Raji (cell line): Measurements from ENCODE around the gene SORL1-AS1.

Source experiments
- POLR2A ChIP-seq: IDR thresholded peaks from 2 replicates; pipeline ENCODE4 v1.6.1; 2011; ENCODE audit warnings: low read depth, low read length, control low read depth; ENCODE audit not compliant: insufficient read depth

The SORL1-AS1 gene

GRCh38 chr11:121481484-121482230, 28.9 kb upstream of the SORL1-AS1 start:
- 0 out of 2 replicates have a peak, but pooled peaks have one; percentile 19 for TF ChIP-seq POLR2A

- no peak for TF ChIP-seq POLR2A
Measured at GRCh38 chr11:121479698-121480238, 27.0 kb upstream of the SORL1-AS1 start.

DNA sequence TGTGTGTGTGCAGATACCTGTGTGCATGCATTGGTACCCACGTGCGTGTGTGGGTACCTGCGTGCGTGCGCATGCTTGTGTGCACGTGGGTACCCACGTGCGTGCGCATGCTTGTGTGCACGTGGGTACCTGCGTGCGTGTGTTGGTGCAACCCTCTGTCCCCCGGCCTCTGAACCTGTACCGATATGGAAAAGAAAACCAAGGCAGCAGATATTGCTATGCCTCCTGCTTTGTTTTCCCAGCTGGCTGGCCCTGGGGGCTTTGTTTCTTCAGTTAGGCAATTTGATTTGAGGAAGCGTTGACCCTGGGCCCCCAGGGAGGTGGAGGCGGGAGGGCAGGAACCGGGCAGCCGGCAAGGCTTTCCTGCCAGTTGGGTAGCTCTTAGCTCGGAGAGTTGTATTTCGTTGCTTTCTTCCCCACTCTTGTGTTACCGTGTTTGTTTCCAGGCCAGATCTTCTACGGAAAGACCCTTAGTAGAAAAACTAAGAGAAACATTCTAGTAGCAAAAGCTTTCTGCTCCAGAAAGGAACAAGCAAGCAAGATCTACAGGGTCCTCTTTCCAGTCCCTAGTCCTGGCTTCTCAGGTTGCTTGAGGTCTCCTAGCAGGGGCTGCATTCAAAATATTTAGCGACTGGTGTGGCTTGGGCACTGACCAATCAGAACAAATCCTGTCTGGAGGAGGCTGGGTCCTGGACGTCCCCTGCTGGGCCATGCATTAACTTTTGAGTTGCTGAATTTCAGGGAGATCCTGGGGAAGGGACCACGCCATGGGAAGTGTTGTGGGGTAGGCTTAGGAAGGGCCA, 26.3 kb upstream of the SORL1-AS1 start:
- no peak for TF ChIP-seq POLR2A

DNA sequence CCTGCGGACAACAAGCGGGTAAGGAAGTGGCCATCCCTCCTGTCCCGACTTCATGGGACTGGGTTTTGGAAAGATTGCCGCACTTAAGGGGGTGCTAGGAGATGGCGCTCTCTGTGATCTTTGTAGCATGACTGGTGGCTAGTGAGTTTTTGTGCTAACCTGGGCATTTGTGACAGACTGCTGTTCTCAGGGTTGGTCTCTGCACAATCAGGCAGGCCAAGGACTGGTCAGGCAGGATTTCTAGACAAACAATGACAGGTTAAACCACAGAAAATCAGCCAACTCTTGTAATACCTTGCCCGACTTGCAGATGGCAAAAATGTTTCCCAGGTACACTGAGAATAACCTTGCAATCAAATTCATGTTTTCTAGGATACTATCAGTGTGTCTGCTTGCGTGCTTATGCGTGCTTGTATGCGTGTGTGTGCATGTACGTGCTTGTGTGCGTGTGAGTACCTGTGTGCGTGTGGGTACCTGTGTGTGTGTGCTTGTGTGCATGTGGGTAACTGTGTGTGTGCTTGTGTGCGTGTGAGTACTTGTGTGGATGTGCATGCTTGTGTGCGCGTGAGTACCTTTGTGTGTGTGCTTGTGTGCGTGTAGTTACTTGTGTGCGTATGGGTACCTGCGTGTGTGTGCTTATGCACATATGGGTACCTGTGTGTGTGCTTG, 25.6 kb upstream of the SORL1-AS1 start:
- TF ChIP-seq POLR2A = no peak

DNA sequence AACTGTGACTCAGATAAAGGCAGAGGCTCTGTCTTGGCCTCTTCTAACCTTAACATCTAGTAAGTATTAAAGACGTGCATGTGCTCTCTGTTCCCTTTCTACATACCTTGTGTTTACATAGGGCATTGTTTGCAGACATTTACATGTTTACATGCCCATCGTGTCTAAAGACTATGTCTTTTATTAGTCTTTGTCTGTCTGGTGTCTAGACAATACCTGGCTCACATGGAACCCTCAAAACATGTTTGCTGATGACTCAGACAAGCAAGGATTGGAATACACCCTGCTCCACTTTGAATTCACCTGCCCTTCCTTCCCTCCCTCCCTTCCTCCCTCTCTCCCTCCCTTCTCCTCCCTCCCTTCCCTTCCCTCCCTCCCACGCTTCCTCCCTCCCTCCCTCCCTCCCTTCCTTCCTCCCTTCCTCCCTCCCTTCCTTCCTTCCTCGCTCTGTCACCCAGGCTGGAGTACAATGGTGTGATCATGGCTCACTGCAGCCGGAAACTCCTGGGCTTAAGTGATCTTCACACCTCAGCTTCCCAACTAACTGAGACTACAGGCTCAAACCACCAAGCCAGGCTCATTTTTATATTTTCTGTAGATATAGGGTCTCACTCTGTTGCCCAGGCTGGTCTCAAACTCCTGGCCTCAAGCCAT, 23.7 kb upstream of the SORL1-AS1 start:
- TF ChIP-seq POLR2A = no peak

- TF ChIP-seq POLR2A = no peak
Measured at GRCh38 chr11:121474680-121475079, 21.9 kb upstream of the SORL1-AS1 start.

DNA sequence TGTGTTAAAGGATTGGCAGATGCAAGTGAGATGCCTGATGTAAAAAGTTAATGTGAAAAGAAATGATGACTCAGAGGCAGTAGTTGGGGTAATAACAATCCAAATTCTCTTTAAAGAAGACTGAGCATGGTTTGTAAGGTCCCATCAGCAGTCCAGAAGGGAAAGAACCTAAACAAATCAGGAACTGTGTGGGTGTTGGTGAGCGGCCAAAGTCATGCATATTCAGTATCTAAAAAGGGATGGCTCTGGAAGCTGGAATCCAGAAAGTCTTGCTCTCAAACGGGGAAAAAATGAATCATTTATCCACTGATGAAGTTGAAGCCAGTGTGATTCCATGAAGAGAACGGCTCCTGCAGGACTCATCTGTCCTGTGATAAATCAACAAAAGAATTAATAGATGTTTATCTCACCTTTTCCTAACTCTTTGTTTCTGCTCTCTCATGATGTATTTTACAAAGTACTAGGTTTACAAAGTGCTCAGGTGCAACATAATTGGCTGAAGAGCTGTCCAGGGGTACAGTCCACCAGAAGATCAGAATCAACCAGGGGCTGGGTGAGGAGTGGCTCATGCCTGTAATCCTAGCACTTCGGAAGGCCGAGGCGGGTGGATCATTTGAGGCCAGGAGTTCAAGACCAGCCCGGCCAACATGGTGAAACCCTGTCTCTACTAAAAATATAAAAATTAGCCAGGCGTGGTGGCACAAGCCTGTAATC, 20.5 kb upstream of the SORL1-AS1 start:
- no peak for TF ChIP-seq POLR2A

- TF ChIP-seq POLR2A = no peak
Measured at GRCh38 chr11:121472312-121472711, 19.5 kb upstream of the SORL1-AS1 start.

DNA sequence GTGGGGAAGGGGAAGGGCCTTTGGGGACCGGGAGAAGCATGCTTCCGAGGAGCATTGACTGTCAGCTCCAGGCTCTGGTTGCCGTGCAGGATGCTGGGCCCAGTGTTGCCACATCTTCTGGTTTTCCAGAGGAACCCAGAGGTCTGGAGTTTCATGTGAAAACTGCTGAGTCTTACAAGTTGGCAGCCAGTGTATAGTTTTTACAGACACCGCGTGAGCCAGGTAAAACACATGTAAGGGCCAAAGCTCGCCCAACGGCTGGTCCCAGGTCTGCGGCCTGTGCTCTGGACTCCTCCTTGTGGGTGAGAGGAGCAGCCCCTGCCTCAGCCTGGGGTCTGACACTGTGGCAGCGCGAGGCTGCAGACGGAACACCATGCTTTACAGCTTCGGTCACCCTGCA, 18.4 kb upstream of the SORL1-AS1 start:
- TF ChIP-seq POLR2A = no peak

- TF ChIP-seq POLR2A = no peak
Measured at GRCh38 chr11:121469910-121470309, 17.1 kb upstream of the SORL1-AS1 start.

DNA sequence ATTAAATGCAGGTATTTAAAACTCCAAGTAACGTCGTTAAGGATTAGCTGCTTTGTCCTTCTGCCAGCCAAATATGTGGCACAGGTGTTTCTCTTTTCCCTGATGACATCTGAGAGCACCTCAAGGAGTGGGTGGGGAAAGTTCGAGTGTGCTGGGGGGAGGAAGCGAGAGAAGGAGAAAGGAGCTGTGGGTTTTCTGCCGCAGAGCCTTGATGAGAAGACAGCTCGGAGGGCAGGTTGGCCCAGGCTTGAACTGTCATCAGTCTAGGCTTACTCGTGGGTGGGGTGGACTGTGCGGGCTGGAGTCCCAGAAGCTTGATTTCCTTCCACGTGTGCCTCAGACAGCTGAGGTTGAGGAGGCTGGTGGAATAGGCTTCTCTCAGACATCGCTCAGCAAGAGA, 15.2 kb upstream of the SORL1-AS1 start:
- TF ChIP-seq POLR2A = no peak

DNA sequence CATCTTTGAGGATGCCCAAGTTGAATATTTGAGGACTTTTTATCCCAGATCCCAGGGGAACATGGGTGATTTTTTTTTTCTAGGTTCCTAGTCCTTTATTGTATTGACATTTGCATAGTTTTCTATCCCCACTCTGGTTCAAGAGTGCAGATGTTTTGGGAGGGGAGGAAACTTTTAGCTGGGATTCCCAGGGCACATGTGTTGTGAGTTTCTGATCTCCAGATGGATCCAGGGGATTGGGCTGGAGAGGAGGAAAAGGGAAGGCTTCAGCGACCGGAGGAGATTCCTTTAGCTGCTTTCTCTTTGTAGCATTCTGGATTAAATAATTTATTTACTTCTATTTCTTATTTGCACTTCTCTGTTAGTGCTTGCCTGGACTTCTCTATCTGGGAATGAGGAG, 14.7 kb upstream of the SORL1-AS1 start:
- no peak for TF ChIP-seq POLR2A

- no peak for TF ChIP-seq POLR2A
Measured at GRCh38 chr11:121466063-121466794, 13.5 kb upstream of the SORL1-AS1 start.

DNA sequence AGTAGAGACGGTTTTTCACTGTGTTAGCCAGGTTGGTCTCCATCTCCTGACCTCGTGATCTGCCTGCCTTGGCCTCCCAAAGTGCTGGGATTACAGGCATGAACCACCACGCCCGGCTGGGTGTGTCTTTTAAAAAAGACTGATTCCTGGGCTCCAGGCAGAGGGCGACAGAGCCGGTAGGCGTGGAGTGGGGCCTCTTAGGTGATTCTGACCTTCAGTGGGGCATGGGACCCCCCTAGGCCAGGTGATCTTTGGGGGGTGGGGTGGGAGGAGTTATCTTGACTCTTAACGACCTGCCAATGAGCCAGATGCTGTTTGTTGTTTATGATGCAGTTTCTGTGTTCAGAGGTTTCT, 12.9 kb upstream of the SORL1-AS1 start:
- no peak for TF ChIP-seq POLR2A
